IPS-20b (cell line): ENCODE results near the gene LRRC7.

Experiments used
- H3K27ac ChIP-seq: one replicate; pipeline ENCODE4 v1.5.1; 2013; ENCODE audit warnings: low read length
- H3K27me3 ChIP-seq: 2 replicates; pipeline ENCODE4 v1.6.1; 2013; ENCODE audit warnings: mild to moderate bottlenecking, low read length, inconsistent platforms; ENCODE audit not compliant: insufficient read depth
- H3K36me3 ChIP-seq: 2 replicates; pipeline ENCODE4 v1.6.1; 2013; ENCODE audit warnings: low read depth, mild to moderate bottlenecking, inconsistent platforms, low read length, moderate library complexity; ENCODE audit not compliant: insufficient read depth
- H3K4me1 ChIP-seq: 2 replicates; pipeline ENCODE4 v1.6.1; 2013; ENCODE audit warnings: mild to moderate bottlenecking, control low read depth, inconsistent platforms, low read length, moderate library complexity; ENCODE audit not compliant: insufficient read depth
- H3K4me3 ChIP-seq: 2 replicates; pipeline ENCODE4 v1.5.1; 2013; ENCODE audit warnings: mild to moderate bottlenecking, low read length, inconsistent platforms
- H3K9ac ChIP-seq: 2 replicates; pipeline ENCODE4 v1.6.1; 2013; ENCODE audit warnings: low read depth, mild to moderate bottlenecking, inconsistent platforms, low read length, moderate library complexity
- H3K9me3 ChIP-seq: 2 replicates; pipeline ENCODE4 v1.6.1; 2013; ENCODE audit warnings: mild to moderate bottlenecking, low read depth, low read length, inconsistent platforms; ENCODE audit not compliant: insufficient read depth

The LRRC7 gene

GRCh38 chr1:69791311-69791710 is 223.6 kb downstream of the LRRC7 start:
- no peak overlapping the region for H3K27ac ChIP-seq
- H3K27me3 ChIP-seq, result no peaks in the 10 kb centered on the region
- no peak overlapping the region for H3K9ac ChIP-seq
- no peaks in the 10 kb centered on the region for H3K9me3 ChIP-seq
- no peaks in the 10 kb centered on the region for H3K4me1 ChIP-seq
- no peak overlapping the region for H3K4me3 ChIP-seq
- no peaks in the 10 kb centered on the region for H3K36me3 ChIP-seq

- Histone ChIP-seq H3K27ac (no peak overlapping the region), H3K9me3 (no peaks in the 10 kb centered on the region), H3K4me3 (no peak overlapping the region), H3K36me3 (no peaks in the 10 kb centered on the region), H3K27me3 (no peaks in the 10 kb centered on the region), H3K9ac (no peak overlapping the region), H3K4me1 (no peaks in the 10 kb centered on the region)
These were observed 227.1 kb downstream of the LRRC7 start for GRCh38 chr1:69794831-69795230.

- no peak overlapping the region for H3K9ac ChIP-seq
- H3K36me3 ChIP-seq, result no peaks in the 10 kb centered on the region
- no peaks in the 10 kb centered on the region for H3K9me3 ChIP-seq
- H3K27ac ChIP-seq, result no peak overlapping the region
- no peak overlapping the region for H3K4me3 ChIP-seq
- H3K4me1 ChIP-seq, result no peaks in the 10 kb centered on the region
- H3K27me3 ChIP-seq, result no peaks in the 10 kb centered on the region
These were observed 247.2 kb downstream of the LRRC7 start for GRCh38 chr1:69814926-69815325.

GRCh38 chr1:69824932-69825331 is 257.2 kb downstream of the LRRC7 start:
- no peak overlapping the region for H3K9ac ChIP-seq
- no peaks in the 10 kb centered on the region for H3K27me3 ChIP-seq
- no peaks in the 10 kb centered on the region for H3K9me3 ChIP-seq
- H3K4me3 ChIP-seq, result no peak overlapping the region
- no peaks in the 10 kb centered on the region for H3K36me3 ChIP-seq
- no peaks in the 10 kb centered on the region for H3K4me1 ChIP-seq
- H3K27ac ChIP-seq, result no peak overlapping the region

- Histone ChIP-seq H3K4me1 (no peaks in the 10 kb centered on the region), H3K9ac (no peak overlapping the region), H3K36me3 (no peaks in the 10 kb centered on the region), H3K27me3 (no peaks in the 10 kb centered on the region), H3K27ac (no peak overlapping the region), H3K9me3 (no peaks in the 10 kb centered on the region), H3K4me3 (no peak overlapping the region)
These were observed 260.0 kb downstream of the LRRC7 start for GRCh38 chr1:69827732-69828131.

GRCh38 chr1:69833536-69833935 is 265.8 kb downstream of the LRRC7 start:
- H3K4me1 ChIP-seq, result no peaks in the 10 kb centered on the region; the same call in 1 of the 2 replicates
- H3K27ac ChIP-seq, result no peak overlapping the region
- no peaks in the 10 kb centered on the region for H3K36me3 ChIP-seq
- no peak overlapping the region for H3K4me3 ChIP-seq
- H3K27me3 ChIP-seq, result no peaks in the 10 kb centered on the region
- H3K9me3 ChIP-seq, result no peaks in the 10 kb centered on the region
- no peak overlapping the region for H3K9ac ChIP-seq

GRCh38 chr1:69834336-69834735 is 266.6 kb downstream of the LRRC7 start:
- Histone ChIP-seq H3K9me3 (no peaks in the 10 kb centered on the region), H3K27me3 (no peaks in the 10 kb centered on the region), H3K9ac (no peak overlapping the region), H3K4me3 (no peak overlapping the region), H3K27ac (no peak overlapping the region), H3K36me3 (no peaks in the 10 kb centered on the region), H3K4me1 (no peaks in the 10 kb centered on the region; the same call in 1 of the 2 replicates)

- Histone ChIP-seq H3K27me3 (no peaks in the 10 kb centered on the region), H3K9me3 (no peaks in the 10 kb centered on the region), H3K9ac (no peak overlapping the region), H3K4me1 (no peaks in the 10 kb centered on the region; the same call in 1 of the 2 replicates), H3K36me3 (no peaks in the 10 kb centered on the region), H3K4me3 (no peak overlapping the region), H3K27ac (no peak overlapping the region)
These were observed 268.2 kb downstream of the LRRC7 start for GRCh38 chr1:69835955-69836354.

- H3K27me3 ChIP-seq, result no peaks in the 10 kb centered on the region
- H3K4me3 ChIP-seq, result no peak overlapping the region
- no peak overlapping the region for H3K27ac ChIP-seq
- no peak overlapping the region for H3K9ac ChIP-seq
- H3K4me1 ChIP-seq, result no peaks in the 10 kb centered on the region; the same call in 1 of the 2 replicates
- no peaks in the 10 kb centered on the region for H3K36me3 ChIP-seq
- H3K9me3 ChIP-seq, result no peaks in the 10 kb centered on the region
These were observed 269.4 kb downstream of the LRRC7 start for GRCh38 chr1:69836971-69837636.

GRCh38 chr1:69842326-69842725 is 274.6 kb downstream of the LRRC7 start:
- Histone ChIP-seq H3K36me3 (no peaks in the 10 kb centered on the region), H3K9ac (no peak overlapping the region), H3K4me1 (no peaks in the 10 kb centered on the region), H3K27ac (no peak overlapping the region), H3K4me3 (no peak overlapping the region), H3K27me3 (no peaks in the 10 kb centered on the region), H3K9me3 (no peaks in the 10 kb centered on the region)

- no peaks in the 10 kb centered on the region for H3K36me3 ChIP-seq
- no peak overlapping the region for H3K4me3 ChIP-seq
- H3K27ac ChIP-seq, result no peak overlapping the region
- no peaks in the 10 kb centered on the region for H3K27me3 ChIP-seq
- H3K4me1 ChIP-seq, result no peaks in the 10 kb centered on the region
- H3K9ac ChIP-seq, result no peak overlapping the region
- H3K9me3 ChIP-seq, result no peaks in the 10 kb centered on the region
These were observed 277.9 kb downstream of the LRRC7 start for GRCh38 chr1:69845655-69846054.

GRCh38 chr1:69846267-69846666 is 278.5 kb downstream of the LRRC7 start:
- no peaks in the 10 kb centered on the region for H3K9me3 ChIP-seq
- H3K36me3 ChIP-seq, result no peaks in the 10 kb centered on the region
- no peak overlapping the region for H3K4me3 ChIP-seq
- no peaks in the 10 kb centered on the region for H3K27me3 ChIP-seq
- no peak overlapping the region for H3K27ac ChIP-seq
- H3K9ac ChIP-seq, result no peak overlapping the region
- no peaks in the 10 kb centered on the region for H3K4me1 ChIP-seq
